ENCODE results near the gene MRPS2.
"Not testable (repeated sequence)": the region's sequence is repeated elsewhere in the genome, so short reads cannot be mapped to it uniquely, and the experiment has no call there.

Gene MRPS2

DNA sequence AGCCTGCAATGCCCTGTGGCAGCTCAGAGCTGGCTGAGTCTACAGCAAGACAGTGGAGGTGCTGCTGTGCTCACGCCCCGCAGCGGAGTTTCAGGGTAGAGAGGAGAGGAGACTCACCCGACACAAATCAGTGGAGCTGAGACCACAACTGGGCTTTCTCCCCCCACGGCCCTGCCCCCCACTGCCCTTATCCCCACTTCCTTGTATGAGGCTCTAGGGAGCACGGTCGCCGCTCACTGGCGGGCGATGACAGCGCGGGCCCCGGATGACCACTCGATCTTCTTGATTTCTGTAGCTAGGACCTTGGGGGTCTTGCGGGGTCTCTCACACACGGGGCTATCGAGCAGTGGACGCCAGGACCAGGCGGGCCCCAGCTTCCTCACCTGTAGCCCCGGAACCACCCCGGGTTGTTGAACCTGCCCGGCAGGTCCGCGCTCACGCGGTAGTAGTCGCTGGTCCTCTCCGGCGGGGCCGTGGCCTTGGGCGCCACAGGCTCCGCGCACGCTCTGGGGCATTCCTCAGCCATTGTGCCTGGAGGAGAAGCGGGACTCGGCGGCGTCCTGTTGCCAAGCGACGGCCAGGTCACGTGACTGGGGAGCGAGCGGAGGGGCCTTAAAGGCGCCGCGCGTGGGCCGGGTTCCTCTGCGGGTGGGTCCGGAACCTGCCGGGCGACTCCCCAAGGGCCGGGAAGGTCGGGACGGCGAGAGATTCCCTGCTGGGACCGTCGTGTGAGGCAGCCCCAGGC, 984 bp upstream of the MRPS2 start:
- DNase-seq (ENCODE audit: low read depth in 1 of 2, low spot score in 1 of 2): peak; percentile 81 to 83

DNA sequence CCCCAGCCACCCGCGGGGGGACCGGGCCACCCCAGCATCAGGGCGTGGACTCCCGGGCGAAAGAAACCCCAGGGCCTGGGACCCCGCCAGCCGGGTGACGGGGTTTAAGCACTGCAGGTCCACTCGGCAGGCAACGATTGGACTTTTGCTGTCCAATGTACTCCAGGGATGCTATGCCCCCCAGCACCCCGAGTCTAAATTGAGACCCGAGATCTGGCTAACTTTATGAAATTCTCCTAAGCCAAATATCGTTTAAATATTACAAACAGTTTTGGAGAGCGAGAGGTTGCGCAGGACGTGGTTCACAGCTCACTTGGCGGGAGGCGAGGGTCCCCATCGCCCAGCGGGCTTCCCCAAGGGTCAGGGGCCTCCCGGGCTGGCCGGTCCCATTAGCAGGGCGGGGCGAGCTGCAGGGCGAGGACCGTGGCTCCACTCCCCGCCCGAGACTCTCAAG, 384 bp upstream of the MRPS2 start:
- no peak for DNase-seq (ENCODE audit: low read depth in 1 of 2, low spot score in 1 of 2)

DNA sequence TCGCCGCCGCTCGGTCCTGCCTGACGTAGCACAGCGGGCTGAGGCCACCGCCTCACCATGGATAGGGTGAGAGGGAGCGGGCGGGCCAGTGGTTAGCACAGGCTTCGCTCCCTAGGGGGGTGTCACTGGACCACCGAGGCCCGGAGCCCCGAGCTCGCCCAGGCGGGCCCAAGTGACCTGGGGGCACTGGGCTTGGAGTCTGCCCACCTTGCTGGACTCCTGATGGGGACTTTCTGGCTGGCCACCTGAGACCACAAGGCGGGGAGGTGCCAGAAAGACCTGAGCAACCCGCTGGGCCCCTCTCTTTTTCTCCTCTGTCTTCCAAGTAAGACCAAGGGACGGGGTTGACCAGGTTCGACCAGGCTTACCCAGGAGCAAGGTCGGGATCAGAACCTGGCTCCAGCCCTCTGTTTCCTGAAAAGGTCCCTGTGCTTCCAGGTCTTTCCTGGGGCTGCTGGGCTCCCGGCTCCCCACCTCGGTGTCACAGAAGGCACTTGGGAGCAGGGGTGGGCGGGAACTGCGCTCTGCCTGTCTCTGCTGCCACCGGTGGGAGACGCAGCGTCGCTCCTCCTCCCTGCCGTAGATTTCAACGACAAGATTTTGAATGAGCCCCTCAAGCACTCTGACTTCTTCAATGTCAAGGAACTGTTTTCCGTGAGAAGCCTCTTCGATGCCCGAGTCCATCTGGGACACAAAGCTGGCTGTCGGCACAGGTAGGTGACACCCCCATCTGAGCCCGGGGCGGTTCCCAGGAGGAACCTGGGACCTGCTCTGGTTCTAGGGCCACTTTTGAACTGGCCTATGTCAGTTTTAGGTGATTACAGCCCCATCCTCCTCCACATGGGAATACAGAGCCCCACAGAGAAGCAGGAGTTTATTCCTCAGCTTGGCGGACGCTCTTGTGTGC, 1.0 kb downstream of the MRPS2 start:
- DNase-seq (ENCODE audit: low read depth in 1 of 2, low spot score in 1 of 2): no peak

DNA sequence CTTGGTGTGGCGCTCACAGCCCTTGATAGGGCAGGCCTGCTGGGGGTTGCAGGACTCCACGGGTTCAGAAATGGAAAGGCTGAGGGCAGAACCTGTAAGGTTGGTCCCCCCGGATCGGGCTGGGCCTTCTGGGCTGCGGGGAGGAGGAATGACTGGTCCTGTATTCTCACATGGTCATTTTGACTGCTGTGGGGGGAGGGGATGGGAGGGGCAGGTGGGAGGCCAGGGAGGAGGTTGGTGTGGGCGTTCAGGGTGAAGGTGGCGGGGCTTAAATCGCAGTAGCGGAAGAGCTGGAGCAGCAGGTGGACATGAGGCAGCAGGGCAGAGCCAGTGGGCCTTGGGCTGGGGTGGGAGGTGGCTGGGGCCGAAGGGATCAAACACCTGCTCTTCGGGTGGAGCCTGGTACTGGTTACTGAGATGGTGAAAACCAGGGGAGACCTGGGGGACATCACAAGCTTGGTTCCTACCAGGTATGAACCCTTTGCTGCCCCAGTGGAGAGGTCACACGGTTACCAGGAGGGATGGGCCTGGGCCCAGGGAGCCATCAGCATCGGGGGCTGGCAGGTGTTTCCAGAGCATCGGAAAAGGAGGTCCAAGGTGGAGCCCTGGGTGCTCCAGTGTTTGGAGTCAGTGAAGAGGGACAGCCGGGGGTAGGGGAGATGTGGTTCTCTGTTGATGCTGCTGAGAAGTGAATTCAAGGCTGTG, 1.8 kb downstream of the MRPS2 start:
- no peak for DNase-seq (ENCODE audit: low read depth in 1 of 2, low spot score in 1 of 2)

DNA sequence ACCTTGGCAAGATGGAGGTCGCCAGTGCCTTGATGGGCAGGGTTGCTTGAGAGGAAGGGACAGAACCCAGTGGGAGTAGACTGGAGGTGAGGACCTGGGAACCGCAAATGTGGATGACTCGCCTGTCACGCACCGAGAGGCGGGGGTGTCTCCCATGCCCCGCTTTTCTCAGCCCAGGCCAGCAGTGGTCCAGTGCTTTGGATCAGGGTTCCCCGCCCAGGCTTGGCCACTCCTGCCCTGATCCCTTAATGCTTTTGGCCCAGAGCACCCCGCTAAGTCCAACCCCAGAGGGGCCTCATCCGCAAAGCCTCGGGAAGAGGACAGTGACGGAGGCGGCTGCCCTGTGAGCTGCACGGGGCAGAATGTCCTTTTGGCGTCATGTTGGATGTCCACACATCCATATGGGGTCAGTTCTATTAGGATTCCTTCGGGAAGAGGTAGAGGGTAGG, 2.4 kb downstream of the MRPS2 start:
- DNase-seq (ENCODE audit: low read depth in 1 of 2, low spot score in 1 of 2): no peak

DNA sequence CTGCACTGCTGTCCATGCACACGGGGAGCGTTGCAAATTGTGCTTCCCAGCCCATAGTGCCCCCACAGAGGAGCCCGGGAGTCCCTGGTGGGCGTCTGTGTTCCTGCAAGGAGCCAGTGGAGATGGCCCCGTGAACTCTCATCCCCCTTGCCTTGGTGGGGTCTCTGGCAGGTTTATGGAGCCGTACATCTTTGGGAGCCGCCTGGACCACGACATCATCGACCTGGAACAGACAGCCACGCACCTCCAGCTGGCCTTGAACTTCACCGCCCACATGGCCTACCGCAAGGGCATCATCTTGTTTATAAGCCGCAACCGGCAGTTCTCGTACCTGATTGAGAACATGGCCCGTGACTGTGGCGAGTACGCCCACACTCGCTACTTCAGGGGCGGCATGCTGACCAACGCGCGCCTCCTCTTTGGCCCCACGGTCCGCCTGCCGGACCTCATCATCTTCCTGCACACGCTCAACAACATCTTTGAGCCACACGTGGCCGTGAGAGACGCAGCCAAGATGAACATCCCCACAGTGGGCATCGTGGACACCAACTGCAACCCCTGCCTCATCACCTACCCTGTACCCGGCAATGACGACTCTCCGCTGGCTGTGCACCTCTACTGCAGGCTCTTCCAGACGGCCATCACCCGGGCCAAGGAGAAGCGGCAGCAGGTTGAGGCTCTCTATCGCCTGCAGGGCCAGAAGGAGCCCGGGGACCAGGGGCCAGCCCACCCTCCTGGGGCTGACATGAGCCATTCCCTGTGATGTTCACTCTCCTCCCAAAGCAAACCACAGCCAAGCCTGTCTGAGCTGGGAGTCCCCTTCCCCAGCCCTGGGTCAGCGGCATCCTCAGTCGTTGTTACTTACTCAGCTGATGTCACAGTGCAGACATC, 3.1 kb downstream of the MRPS2 start:
- DNase-seq (ENCODE audit: low read depth in 1 of 2, low spot score in 1 of 2): no peak

DNA sequence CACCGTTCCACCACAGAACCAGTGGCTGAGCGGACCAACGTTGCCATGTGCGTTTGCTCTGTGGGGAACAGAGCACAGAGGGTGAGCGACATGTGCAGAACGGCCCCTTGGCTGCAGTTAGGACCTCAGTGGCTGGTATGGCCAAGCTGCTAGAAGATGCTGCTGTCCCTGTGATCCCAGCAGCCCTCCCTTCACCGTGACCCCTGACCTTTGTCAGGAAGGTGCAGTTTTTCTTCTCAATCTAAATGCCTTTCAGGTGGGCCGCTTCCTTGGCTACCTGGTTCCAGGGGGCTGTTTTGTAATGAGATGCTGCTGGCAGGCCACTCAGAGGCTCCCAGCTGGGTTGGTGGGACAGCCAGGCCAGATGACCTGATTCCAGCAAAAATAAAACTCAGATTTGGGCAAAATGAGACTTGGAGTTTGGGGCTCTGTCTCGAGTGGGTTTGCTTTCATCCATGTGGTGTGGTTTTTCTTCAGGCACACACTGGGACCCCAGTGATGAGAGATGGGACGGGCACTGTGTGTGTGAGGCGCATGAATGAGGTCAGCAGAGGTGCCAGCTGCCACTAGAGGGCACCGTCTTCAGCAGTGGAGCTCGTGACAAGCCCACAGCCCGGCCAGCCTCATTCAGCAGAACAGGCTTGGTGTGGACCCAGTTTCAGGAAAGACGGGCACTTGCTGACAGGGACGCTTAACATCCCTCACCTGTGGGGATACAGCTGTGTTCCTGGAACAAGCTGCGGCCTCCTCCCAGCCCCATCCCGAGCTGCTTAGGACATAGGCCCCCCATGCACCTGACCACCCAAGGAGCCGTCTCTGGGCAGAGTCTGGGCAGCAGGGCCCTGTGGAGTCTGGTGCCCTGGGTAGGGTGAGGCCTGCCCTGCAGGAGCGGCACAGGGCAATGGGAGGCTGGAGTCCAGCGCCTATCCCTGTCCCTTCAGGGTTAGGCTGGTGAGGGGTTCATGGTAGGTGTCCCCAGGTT, 4.1 kb downstream of the MRPS2 start:
- DNase-seq (ENCODE audit: low read depth in 1 of 2, low spot score in 1 of 2): peak; percentile 28 to 41

DNA sequence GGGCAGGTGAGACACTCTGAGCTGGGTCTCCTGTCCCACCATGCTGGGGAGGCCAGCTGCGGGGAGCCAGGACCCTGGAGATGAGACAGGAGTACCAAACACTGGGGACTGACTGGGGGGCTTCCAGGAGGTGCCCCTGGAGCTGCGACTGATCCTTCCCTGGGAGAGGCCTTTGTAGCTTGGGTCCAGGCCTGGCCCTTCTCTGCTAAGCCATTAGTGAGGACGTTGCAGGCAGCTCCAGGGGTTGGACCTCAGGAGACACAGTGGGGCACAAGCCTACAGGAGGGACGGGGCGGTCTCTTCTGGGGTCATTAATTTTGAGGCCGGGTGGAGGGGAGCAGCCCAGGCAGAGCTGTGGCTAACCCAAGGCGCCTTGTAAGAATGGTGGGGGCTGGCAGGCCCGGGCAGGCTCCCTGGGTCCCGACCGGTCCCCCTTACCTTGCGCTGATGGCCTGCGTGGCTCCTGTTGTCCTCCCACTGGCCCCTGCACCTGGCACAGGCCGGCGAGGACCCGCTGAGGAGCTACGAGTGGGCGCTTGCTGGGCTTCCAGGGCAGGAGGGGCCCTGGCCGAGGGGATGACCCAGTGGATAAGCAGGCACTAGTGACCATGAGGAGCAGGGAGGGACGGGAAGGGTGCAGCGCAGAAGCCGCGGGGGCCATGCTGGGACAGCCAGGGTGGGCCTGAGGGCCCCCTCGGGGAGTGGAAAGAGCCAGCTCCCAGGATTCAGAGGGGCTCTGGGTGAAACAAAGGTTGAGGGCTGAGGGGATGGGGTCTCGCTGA, 5.1 kb downstream of the MRPS2 start:
- no peak for DNase-seq (ENCODE audit: low read depth in 1 of 2, low spot score in 1 of 2)

DNA sequence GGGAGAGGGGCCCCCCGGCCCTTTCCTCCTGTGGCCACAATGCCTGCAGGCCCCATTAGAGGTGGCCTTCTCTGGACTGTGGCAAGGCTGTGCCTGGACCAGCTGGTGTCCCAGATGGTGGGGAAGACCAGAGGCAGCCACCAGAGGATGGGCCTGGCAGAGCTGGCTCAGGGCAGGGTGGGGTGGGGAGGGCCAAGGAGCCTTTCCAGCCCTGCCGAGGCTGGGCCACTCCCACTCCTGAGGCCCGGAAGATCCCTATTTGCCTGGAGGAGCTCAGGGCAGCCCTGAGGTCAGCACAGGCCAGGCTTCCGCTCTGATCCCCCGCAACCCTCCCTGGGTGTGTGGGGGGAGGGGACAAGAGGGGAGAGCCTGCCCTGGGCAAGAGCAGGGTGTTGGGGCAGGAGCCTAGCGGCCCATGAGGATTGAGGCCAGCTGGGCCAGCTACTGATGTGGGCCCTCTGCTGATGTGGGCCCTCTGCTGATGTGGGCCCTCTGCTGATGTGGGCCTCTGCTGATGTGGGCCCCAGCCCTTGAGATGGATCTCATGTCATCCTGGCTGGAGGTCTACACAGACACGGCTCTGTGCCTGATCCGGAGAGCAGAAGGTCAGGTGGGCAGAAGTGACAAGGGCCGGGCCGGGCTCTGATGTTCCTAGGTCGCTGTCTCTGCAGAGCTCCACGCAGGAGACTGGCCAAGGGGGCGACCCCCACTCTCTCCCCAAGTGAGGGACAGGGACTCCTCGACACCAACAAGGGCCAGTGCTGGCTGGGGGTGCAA, 6.0 kb downstream of the MRPS2 start:
- DNase-seq (ENCODE audit: low read depth in 1 of 2, low spot score in 1 of 2): no peak

DNA sequence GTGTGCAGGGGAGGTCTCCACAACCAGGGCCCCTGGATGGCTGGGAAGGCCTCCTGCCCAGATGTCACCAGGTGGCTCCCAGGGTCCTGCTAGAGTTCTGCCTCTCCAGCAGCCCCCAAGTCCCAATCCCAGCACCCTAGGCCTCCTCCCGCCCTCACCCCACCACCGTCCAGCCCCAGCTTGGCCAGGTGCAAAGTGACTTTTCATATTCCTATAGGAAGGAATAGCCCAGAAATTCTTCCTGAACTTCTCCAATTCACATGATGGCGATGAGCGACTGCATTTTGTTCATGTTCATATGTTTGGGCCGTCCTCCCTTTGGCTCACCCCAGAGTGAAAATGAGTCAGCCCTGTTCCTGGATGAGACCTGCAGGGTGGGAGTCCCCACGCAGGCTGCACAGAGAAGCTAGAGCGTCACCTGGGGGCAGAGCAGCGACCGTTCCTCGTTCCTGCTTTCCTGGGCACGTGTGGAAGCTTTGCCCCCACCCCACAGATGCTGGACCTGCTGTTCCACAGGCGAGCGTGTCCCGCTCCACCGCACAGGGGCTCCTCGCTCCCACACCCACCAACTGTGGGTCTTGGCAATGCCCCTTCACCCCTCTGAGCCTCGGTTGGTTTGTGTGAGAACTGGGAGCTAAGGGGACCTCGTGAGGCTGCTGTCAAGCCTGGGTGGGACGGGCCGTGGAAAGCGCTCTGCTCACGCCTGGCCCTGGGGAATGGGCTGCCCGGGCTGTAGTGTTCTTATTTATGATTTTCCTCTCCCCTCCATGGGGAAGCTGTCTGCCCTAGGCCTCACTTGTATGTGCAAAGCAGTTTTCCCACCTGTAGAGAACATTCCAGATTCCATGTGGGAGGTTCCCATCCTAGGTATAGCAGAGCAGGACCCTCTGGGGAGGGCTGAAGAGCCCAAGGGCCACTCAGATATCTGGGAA, 6.9 kb downstream of the MRPS2 start:
- no peak for DNase-seq (ENCODE audit: low read depth in 1 of 2, low spot score in 1 of 2)

DNA sequence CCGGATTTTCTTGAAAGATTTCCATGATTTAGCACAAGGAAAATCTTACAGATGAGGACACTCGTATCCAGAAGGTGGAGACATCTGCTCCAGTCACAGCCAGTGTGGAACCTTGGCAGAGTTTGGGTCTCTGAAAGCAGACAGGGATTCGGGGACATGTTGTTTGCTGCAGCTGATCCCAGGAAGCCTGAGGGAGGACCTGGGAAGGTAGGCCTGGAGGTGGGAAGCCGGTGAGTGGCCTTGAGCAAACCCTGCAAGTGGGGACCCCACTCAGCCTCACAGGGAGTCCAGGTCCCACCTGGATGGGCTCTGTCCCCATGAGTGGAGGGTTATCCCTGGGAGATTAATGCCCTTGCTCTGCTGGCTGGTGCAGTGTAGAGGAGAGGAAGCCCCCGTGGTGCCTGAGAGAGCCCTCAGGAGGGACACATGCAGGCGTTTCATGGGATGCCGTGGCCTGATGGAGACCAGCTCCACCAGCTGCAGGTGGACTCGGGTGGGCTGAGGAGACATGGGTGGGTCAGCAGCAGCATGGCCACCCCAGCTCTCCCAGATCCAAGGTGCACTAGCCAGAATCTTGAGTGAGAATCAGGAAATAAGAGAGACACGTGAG, 7.8 kb downstream of the MRPS2 start:
- no peak for DNase-seq (ENCODE audit: low read depth in 1 of 2, low spot score in 1 of 2)

DNA sequence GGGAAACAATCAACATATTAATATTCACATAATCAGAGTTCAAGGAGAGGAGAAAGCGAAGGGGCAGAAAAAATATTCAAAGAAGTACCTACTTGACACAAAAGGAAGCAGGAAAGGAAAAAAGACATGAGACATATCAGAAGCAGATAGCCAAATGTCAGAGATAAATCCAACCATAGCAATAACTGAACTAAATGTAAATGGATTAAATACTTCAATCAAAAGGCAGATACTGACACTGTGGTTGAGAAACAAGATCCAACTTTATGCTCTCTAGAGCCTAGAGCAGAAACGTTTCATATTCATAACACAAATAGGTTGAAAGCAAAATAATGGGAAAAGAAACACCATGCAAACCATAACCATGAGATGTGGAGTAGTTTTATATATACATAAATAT, 9.0 kb downstream of the MRPS2 start:
- DNase-seq (ENCODE audit: low read depth in 1 of 2, low spot score in 1 of 2): no peak

DNA sequence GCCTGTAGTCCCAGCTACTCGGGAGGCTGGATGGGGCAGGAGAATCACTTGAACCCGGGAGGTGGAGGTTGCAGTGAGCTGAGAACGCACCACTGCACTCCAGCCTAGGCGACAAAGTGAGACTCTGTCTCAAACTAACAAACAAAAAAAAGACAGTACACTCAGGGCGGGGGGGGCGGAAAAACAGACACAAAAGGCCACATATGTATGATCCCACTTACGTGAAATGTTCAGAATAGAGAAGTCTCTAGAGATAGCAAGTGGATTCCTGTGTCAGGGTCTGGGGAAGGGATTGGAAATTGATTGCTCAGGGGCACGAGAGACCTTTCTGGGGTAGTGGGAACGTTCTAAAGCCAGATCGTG, 11.7 kb downstream of the MRPS2 start:
- DNase-seq (ENCODE audit: low read depth in 1 of 2, low spot score in 1 of 2): no peak

DNA sequence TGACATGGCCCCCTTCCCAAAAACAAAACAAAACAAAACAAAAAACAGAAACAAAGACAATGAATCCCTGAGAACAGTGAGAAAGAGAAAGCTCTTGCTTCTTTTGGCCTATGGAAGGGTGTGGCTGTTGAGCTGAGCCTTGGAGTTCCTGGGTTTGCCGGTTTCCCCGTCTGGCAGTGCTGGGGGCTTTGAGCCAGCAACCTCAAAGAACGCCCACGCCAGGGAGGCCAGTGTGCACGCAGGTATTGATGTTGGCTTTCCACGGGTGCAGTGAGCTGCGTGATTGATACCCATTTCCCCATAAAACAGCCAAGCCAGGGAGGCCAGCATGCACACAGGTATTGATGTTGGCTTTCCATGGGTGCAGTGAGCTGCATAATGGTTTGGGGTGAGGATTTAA, 12.4 kb downstream of the MRPS2 start:
- no peak for DNase-seq (ENCODE audit: low read depth in 1 of 2, low spot score in 1 of 2)

DNA sequence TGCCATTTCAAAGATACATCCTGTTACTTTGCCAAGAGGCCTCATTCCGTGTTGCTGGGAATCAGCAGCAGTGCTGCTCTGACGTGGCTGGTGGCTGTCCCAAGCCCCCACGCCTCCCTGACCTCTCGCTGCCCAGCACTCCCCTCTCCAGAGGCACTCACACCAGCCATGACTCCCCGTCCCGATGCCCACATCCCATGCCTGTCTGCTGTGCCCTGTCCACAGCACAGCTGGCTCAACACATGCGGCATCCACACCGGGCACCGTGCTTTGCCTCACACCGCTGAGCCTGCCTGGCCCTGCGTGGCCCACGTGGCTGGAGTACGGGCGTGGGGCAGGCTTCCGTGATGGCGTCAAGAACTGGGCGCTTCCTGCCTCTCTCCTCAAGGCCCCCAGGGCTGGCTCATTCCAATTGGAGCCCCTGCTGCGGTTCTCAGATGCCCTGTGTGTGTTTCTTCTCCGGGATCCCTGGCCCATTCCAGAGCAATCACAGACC, 12.9 kb downstream of the MRPS2 start:
- no peak for DNase-seq (ENCODE audit: low read depth in 1 of 2, low spot score in 1 of 2)

DNA sequence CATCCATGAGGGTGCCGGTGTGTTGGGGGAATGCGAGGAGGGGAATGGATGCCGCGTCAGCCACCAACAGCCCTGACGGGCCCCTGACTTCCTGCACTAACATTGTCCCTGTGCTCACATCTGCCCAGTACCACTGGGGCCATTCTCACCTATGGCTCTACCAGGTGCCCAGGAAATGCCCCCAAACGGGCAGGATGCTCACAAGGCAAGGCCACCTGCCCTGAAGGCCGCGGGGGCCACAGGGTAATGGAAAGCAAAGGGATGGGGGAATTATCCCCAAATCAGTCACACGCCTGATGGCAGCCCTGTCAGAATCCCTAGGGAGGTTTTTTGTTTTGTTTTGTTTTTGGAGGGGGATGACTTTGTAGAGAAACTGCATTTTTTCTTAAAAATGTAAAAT, 13.4 kb downstream of the MRPS2 start:
- not testable (repeated sequence) for DNase-seq (ENCODE audit: low read depth in 1 of 2, low spot score in 1 of 2)
